Muscle of arm (tissue), 14 donors: Measurements from ENCODE around the gene KRTAP8-1. TPM values are rescaled to one million over a fixed set of nuclear protein-coding genes. Genes with fewer than 3 reads are reported as not detected.

ENCODE experiments used
- DNase-seq: peaks from one replicate; pipeline ENCODE4 v3.0.0-alpha.2; 2013
- long read RNA-seq, 11 donors: transcript quantifications; one replicate each; lab custom pipeline, GENCODE V29; 2026
- polyA plus RNA-seq, 12 donors: library from polyadenylated mRNA; unstranded; fragments of 120-200 nt; gene quantifications; one replicate each; pipeline ENCODE4 v1.2.1, GENCODE V29; 2013; ENCODE audit not compliant: insufficient read length in 12 of 12

The KRTAP8-1 gene
- polyA plus RNA-seq = not detected
- long read RNA-seq, donor 1 = 0 reads
- long read RNA-seq, donor 2 = 0 reads
- long read RNA-seq, donor 3 = 0 reads
- long read RNA-seq, donor 4 = 0 reads
- long read RNA-seq, donor 5 = 0 reads
- long read RNA-seq, donor 6 = 0 reads
- long read RNA-seq, donor 7 = 0 reads
- long read RNA-seq, donor 8 = 0 reads
- long read RNA-seq, donor 9 = 0 reads
- long read RNA-seq, donor 10 = 0 reads
- long read RNA-seq, donor 11 = 0 reads

- DNase-seq = no peak
Observed at GRCh38 chr21:30813174-30813573, at the start of gene KRTAP8-1. Gene KRTAP8-1 (minus strand): TSS chr21:30813274. CDS start chr21:30813220, 54 bp downstream.

- DNase-seq = no peak
Observed at GRCh38 chr21:30847627-30848500, 34.8 kb upstream of the KRTAP8-1 start.

GRCh38 chr21:30842990-30843389 is 29.9 kb upstream of the KRTAP8-1 start:
- no peak for DNase-seq

- DNase-seq = no peak
Observed at GRCh38 chr21:30839304-30839703, 26.2 kb upstream of the KRTAP8-1 start.

GRCh38 chr21:30838536-30838935 is 25.5 kb upstream of the KRTAP8-1 start:
- DNase-seq = no peak

- DNase-seq = no peak
Observed at GRCh38 chr21:30831194-30831765, 18.2 kb upstream of the KRTAP8-1 start.

GRCh38 chr21:30829659-30830058 is 16.6 kb upstream of the KRTAP8-1 start, which contains the start of gene KRTAP7-1:
Gene KRTAP7-1 (minus strand): TSS chr21:30829759. CDS start chr21:30829698, 61 bp downstream.
- DNase-seq = no peak

GRCh38 chr21:30818837-30819610 is 6.0 kb upstream of the KRTAP8-1 start:
- no peak for DNase-seq

GRCh38 chr21:30800605-30801004 is 12.5 kb downstream of the KRTAP8-1 start:
- DNase-seq = no peak

- no peak for DNase-seq
Observed at GRCh38 chr21:30793581-30794314, 19.3 kb downstream of the KRTAP8-1 start.

GRCh38 chr21:30779249-30779648 is 33.8 kb downstream of the KRTAP8-1 start:
- DNase-seq = no peak

GRCh38 chr21:30769724-30770431 is 43.2 kb downstream of the KRTAP8-1 start:
- no peak for DNase-seq

Other genes with a start within 250 kb of the KRTAP8-1 start
- gene KRTAP22-2, start 222.9 kb downstream of the KRTAP8-1 start, polyA plus RNA-seq = not detected
- not detected for gene KRTAP6-3, start 220.8 kb downstream of the KRTAP8-1 start, polyA plus RNA-seq
- not detected for gene KRTAP6-2, start 214.4 kb downstream of the KRTAP8-1 start, polyA plus RNA-seq
- not detected for gene KRTAP22-1, start 212.2 kb downstream of the KRTAP8-1 start, polyA plus RNA-seq
- gene KRTAP6-1, start 199.3 kb downstream of the KRTAP8-1 start, polyA plus RNA-seq = not detected
- gene KRTAP20-1, start 196.8 kb downstream of the KRTAP8-1 start, polyA plus RNA-seq = not detected
- gene KRTAP20-4, start 192.6 kb downstream of the KRTAP8-1 start, polyA plus RNA-seq = not detected
- gene KRTAP20-2, start 178.1 kb downstream of the KRTAP8-1 start, polyA plus RNA-seq = not detected
- not detected for gene KRTAP20-3, start 170.4 kb downstream of the KRTAP8-1 start, polyA plus RNA-seq
- not detected for gene KRTAP21-3, start 94.5 kb downstream of the KRTAP8-1 start, polyA plus RNA-seq
- not detected for gene KRTAP21-2, start 66.0 kb downstream of the KRTAP8-1 start, polyA plus RNA-seq
- gene KRTAP21-1, start 57.8 kb downstream of the KRTAP8-1 start, polyA plus RNA-seq = not detected
- gene KRTAP7-1, start 16.5 kb upstream of the KRTAP8-1 start, polyA plus RNA-seq = not detected
- gene KRTAP11-1, start 68.3 kb upstream of the KRTAP8-1 start, polyA plus RNA-seq = not detected
- gene KRTAP19-8, start 225.2 kb upstream of the KRTAP8-1 start, polyA plus RNA-seq = not detected